ENCODE measurements around the gene SYT14. TPM values are rescaled to one million over a fixed set of nuclear protein-coding genes. Genes with fewer than 3 reads are reported as not detected.

The SYT14 gene
- total RNA-seq, 1 experiment from 2014 or later, result 12.0 TPM

DNA sequence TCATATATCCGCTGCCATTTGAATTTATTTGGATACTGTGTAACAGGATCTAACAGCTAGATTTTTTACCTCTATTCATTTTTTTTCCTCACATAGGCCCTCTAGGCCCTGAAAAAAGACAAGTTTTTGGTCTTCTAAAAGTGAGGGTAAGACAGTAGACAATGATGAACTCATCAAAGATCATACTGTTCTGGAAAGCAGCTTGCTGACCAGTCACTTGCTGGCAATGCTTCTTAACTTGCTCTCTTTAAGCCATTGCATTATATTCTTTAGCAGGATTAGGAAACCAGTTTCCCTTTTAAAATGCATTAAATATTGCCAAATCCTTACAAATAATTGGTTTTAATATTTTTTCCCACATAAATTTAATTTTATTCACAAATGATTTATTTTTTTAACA lies 65.5 kb downstream of the SYT14 start:
- Mint-ChIP-seq H3K4me3 (no peak overlapping the region), H3K4me1 (no peaks in the 10 kb centered on the region), H3K36me3 (no peaks in the 10 kb centered on the region), H3K9me3 (no peaks in the 10 kb centered on the region), H3K27me3 (ENCODE audit: low read depth) (no peaks in the 10 kb centered on the region), H3K27ac (no peak overlapping the region)
- POLR2A ChIA-PET, result no interaction called here
- TF ChIP-seq, protein P1, sequence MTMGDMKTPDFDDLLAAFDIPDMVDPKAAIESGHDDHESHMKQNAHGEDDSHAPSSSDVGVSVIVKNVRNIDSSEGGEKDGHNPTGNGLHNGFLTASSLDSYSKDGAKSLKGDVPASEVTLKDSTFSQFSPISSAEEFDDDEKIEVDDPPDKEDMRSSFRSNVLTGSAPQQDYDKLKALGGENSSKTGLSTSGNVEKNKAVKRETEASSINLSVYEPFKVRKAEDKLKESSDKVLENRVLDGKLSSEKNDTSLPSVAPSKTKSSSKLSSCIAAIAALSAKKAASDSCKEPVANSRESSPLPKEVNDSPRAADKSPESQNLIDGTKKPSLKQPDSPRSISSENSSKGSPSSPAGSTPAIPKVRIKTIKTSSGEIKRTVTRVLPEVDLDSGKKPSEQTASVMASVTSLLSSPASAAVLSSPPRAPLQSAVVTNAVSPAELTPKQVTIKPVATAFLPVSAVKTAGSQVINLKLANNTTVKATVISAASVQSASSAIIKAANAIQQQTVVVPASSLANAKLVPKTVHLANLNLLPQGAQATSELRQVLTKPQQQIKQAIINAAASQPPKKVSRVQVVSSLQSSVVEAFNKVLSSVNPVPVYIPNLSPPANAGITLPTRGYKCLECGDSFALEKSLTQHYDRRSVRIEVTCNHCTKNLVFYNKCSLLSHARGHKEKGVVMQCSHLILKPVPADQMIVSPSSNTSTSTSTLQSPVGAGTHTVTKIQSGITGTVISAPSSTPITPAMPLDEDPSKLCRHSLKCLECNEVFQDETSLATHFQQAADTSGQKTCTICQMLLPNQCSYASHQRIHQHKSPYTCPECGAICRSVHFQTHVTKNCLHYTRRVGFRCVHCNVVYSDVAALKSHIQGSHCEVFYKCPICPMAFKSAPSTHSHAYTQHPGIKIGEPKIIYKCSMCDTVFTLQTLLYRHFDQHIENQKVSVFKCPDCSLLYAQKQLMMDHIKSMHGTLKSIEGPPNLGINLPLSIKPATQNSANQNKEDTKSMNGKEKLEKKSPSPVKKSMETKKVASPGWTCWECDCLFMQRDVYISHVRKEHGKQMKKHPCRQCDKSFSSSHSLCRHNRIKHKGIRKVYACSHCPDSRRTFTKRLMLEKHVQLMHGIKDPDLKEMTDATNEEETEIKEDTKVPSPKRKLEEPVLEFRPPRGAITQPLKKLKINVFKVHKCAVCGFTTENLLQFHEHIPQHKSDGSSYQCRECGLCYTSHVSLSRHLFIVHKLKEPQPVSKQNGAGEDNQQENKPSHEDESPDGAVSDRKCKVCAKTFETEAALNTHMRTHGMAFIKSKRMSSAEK (CRISPR knock-in tag; IDR thresholded peaks at IDR 0.05; ENCODE audit: borderline replicate concordance), result no peak
- TF ChIP-seq GABPB1 (CRISPR knock-in tag; IDR thresholded peaks at IDR 0.05) (no peak), ZNF219 (CRISPR knock-in tag; IDR thresholded peaks at IDR 0.05; ENCODE audit: borderline replicate concordance) (no peak), RELA (CRISPR knock-in tag; IDR thresholded peaks at IDR 0.05; ENCODE audit: borderline replicate concordance) (no peak), SMAD3 (CRISPR knock-in tag; IDR thresholded peaks at IDR 0.05; ENCODE audit: borderline replicate concordance) (no peak)
- DNase-seq (ENCODE audit: low spot score) (no peak), ATAC-seq (no peak)
- CTCF ChIA-PET, result no interaction called here

DNA sequence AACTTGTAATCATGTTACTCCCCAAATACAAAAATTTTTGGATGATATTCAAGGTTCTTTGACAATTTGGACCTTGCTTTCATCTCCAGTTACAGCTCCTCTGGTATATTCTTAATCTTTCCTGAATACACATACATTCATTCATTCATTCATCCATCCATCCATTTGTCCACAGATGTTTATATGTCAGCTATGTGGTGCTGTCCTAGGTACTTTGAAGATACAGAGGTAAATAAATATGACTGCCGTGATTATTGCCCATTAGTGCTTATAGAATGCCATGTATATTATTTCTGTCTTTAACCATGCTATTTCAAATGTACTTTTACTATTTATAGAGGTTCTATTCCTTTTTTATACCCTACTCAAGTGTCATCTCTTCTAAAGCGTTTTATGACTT lies 72.1 kb downstream of the SYT14 start:
- CTCF ChIA-PET, result interaction anchor here (2.1 kb wide), 1 partner anchor 110 kb away, joined by 5 read pairs; no protein-coding TSS in a partner anchor
- POLR2A ChIA-PET, result no interaction called here

DNA sequence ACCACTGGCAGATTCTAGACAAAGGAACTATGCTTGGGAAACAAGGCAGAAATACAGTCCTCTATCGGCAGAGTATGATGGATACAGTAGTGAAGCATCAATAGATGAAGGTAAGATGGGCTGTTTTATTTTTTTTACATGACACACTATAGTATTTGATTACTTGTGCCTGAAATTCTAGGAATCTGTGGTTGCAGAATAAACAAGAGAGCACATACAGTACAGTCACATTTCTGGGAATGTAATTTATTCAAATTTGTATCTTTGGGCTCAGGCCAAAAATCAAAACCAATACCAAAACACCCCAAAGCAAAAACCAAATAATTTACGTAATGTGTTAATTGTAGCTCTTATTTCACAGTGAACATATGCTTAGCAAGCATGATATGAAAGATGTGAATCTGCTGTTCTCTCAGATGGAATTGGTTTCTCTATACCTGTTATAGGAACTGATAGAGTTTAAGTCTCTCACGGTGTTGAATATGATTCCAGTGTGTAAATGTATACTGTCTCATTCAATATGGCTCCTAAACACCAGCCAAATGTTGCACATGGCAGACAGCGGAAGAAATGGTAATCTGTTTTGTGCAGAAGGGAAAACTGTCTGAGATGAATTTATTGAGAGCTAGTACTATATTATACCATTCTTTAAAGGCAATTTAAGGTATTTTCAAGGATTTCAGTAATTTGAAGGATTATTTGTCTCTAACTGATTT lies 83.3 kb downstream of the SYT14 start:
- Mint-ChIP-seq H3K27ac (no peak overlapping the region), H3K27me3 (ENCODE audit: low read depth) (no peaks in the 10 kb centered on the region), H3K36me3 (no peaks in the 10 kb centered on the region), H3K9me3 (no peaks in the 10 kb centered on the region), H3K4me1 (no peaks in the 10 kb centered on the region), H3K4me3 (no peak overlapping the region)
- ChIA-PET CTCF (no interaction called here), POLR2A (no interaction called here)
- DNase-seq (ENCODE audit: low spot score) (no peak), ATAC-seq (no peak)
- TF ChIP-seq NFATC4 (CRISPR knock-in tag; IDR thresholded peaks at IDR 0.05) (no peak), RELA (CRISPR knock-in tag; IDR thresholded peaks at IDR 0.05; ENCODE audit: borderline replicate concordance) (no peak), GABPB1 (CRISPR knock-in tag; IDR thresholded peaks at IDR 0.05) (no peak), GTF2I (CRISPR knock-in tag; conservative IDR thresholded peaks at IDR 0.05) (no peak), FOXJ3 (CRISPR knock-in tag; IDR thresholded peaks at IDR 0.05; ENCODE audit: borderline replicate concordance) (no peak), HMGA2 (CRISPR knock-in tag; IDR thresholded peaks at IDR 0.05) (no peak)
- TF ChIP-seq, protein P2, sequence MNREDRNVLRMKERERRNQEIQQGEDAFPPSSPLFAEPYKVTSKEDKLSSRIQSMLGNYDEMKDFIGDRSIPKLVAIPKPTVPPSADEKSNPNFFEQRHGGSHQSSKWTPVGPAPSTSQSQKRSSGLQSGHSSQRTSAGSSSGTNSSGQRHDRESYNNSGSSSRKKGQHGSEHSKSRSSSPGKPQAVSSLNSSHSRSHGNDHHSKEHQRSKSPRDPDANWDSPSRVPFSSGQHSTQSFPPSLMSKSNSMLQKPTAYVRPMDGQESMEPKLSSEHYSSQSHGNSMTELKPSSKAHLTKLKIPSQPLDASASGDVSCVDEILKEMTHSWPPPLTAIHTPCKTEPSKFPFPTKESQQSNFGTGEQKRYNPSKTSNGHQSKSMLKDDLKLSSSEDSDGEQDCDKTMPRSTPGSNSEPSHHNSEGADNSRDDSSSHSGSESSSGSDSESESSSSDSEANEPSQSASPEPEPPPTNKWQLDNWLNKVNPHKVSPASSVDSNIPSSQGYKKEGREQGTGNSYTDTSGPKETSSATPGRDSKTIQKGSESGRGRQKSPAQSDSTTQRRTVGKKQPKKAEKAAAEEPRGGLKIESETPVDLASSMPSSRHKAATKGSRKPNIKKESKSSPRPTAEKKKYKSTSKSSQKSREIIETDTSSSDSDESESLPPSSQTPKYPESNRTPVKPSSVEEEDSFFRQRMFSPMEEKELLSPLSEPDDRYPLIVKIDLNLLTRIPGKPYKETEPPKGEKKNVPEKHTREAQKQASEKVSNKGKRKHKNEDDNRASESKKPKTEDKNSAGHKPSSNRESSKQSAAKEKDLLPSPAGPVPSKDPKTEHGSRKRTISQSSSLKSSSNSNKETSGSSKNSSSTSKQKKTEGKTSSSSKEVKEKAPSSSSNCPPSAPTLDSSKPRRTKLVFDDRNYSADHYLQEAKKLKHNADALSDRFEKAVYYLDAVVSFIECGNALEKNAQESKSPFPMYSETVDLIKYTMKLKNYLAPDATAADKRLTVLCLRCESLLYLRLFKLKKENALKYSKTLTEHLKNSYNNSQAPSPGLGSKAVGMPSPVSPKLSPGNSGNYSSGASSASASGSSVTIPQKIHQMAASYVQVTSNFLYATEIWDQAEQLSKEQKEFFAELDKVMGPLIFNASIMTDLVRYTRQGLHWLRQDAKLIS (CRISPR knock-in tag; IDR thresholded peaks at IDR 0.05; ENCODE audit: borderline replicate concordance), result no peak

More for the DNA sequence above, 72.1 kb downstream of the SYT14 start:
- Mint-ChIP-seq H3K27me3 (ENCODE audit: low read depth) (no peaks in the 10 kb centered on the region), H3K4me3 (no peak overlapping the region), H3K4me1 (no peaks in the 10 kb centered on the region), H3K9me3 (no peaks in the 10 kb centered on the region), H3K36me3 (no peaks in the 10 kb centered on the region), H3K27ac (no peak overlapping the region)
- no peak for DNase-seq (ENCODE audit: low spot score)
- ATAC-seq, result no peak
- TF ChIP-seq, protein P3, sequence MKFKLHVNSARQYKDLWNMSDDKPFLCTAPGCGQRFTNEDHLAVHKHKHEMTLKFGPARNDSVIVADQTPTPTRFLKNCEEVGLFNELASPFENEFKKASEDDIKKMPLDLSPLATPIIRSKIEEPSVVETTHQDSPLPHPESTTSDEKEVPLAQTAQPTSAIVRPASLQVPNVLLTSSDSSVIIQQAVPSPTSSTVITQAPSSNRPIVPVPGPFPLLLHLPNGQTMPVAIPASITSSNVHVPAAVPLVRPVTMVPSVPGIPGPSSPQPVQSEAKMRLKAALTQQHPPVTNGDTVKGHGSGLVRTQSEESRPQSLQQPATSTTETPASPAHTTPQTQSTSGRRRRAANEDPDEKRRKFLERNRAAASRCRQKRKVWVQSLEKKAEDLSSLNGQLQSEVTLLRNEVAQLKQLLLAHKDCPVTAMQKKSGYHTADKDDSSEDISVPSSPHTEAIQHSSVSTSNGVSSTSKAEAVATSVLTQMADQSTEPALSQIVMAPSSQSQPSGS (CRISPR knock-in tag; IDR thresholded peaks at IDR 0.05; ENCODE audit: borderline replicate concordance, low read depth), result no peak
- TF ChIP-seq RELA (CRISPR knock-in tag; IDR thresholded peaks at IDR 0.05; ENCODE audit: borderline replicate concordance), result no peak
- no peak for TF ChIP-seq JUN (CRISPR knock-in tag; IDR thresholded peaks at IDR 0.05)
- no peak for TF ChIP-seq NR1H2 (CRISPR knock-in tag; IDR thresholded peaks at IDR 0.05)
- TF ChIP-seq ETV6 (CRISPR knock-in tag; IDR thresholded peaks at IDR 0.05), result no peak
- TF ChIP-seq, protein P4, sequence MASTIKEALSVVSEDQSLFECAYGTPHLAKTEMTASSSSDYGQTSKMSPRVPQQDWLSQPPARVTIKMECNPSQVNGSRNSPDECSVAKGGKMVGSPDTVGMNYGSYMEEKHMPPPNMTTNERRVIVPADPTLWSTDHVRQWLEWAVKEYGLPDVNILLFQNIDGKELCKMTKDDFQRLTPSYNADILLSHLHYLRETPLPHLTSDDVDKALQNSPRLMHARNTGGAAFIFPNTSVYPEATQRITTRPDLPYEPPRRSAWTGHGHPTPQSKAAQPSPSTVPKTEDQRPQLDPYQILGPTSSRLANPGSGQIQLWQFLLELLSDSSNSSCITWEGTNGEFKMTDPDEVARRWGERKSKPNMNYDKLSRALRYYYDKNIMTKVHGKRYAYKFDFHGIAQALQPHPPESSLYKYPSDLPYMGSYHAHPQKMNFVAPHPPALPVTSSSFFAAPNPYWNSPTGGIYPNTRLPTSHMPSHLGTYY (CRISPR knock-in tag; IDR thresholded peaks at IDR 0.05), result no peak
- no peak for TF ChIP-seq RORB (CRISPR knock-in tag; IDR thresholded peaks at IDR 0.05)
- TF ChIP-seq, protein P5, sequence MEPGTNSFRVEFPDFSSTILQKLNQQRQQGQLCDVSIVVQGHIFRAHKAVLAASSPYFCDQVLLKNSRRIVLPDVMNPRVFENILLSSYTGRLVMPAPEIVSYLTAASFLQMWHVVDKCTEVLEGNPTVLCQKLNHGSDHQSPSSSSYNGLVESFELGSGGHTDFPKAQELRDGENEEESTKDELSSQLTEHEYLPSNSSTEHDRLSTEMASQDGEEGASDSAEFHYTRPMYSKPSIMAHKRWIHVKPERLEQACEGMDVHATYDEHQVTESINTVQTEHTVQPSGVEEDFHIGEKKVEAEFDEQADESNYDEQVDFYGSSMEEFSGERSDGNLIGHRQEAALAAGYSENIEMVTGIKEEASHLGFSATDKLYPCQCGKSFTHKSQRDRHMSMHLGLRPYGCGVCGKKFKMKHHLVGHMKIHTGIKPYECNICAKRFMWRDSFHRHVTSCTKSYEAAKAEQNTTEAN (CRISPR knock-in tag; IDR thresholded peaks at IDR 0.05), result no peak
- TF ChIP-seq CREM (CRISPR knock-in tag; IDR thresholded peaks at IDR 0.05), result no peak
- no peak for TF ChIP-seq PRRX2 (CRISPR knock-in tag; IDR thresholded peaks at IDR 0.05)
- no peak for TF ChIP-seq NFYB (CRISPR knock-in tag; conservative IDR thresholded peaks at IDR 0.05; ENCODE audit: low read depth)
- TF ChIP-seq ZNF232 (CRISPR knock-in tag; IDR thresholded peaks at IDR 0.05), result no peak
- TF ChIP-seq ZNF219 (CRISPR knock-in tag; IDR thresholded peaks at IDR 0.05; ENCODE audit: borderline replicate concordance), result no peak
- TF ChIP-seq EMX1 (CRISPR knock-in tag; IDR thresholded peaks at IDR 0.05), result no peak

All from WTC11 (cell line).